Measurements from ENCODE around the gene GABBR2. TPM values are rescaled to one million over a fixed set of nuclear protein-coding genes. Genes with fewer than 3 reads are reported as not detected.

Gene GABBR2
- total and polyA plus RNA-seq, 2 donors (not counting 1 experiment from before 2014, with no cell fraction given), result 0.03 TPM; not detected in 1

DNA sequence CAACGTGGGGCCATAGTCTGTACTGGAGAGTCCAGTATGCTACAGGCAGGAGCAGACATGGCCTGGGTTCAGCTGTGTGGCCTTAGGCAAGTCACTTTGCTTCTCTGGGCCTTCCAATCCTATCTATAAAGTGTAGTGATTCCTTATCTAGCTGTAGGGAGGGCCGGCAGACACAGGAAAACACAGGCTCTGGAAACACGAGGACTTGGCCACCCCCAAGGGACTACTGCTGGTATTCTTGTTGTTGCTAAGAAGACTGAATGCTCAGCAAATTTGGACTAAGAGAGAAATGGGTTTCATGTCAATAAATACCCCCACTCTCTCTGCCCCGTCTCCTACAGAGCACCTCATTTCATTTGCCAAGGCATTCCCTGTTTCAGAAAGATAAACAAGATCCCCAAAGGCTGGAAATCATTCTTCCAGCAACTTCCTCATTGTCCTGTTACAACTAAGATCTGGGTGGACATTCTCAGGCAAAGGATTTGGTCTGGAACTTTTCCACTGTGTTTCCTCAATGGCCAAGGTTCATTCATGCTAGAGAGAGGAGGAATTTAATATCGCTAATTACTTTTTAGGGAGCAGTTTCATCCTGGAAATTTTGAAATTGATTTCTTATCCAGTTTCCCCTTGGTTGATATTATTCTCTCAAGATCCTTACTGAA is 105.8 kb downstream of the GABBR2 start:
- no peak overlapping the region for H3K27ac ChIP-seq (ENCODE audit: low read length in 2 of 2)
- ChIA-PET POLR2A (no interaction called here), CTCF (no interaction called here)
- H3K4me3 Mint-ChIP-seq, result no peak overlapping the region
- no peak overlapping the region for H2AFZ ChIP-seq (ENCODE audit: insufficient read depth, low read depth, low read length, poor library complexity, severe bottlenecking)
- H3K27me3 ChIP-seq (replicated peaks in 1 of 4; ENCODE audit: control extremely low read depth in 1 of 4, control insufficient read depth in 3 of 4, insufficient read depth in 4 of 4, low read length in 3 of 4), result no peaks in the 10 kb centered on the region
- TF ChIP-seq, protein P1, sequence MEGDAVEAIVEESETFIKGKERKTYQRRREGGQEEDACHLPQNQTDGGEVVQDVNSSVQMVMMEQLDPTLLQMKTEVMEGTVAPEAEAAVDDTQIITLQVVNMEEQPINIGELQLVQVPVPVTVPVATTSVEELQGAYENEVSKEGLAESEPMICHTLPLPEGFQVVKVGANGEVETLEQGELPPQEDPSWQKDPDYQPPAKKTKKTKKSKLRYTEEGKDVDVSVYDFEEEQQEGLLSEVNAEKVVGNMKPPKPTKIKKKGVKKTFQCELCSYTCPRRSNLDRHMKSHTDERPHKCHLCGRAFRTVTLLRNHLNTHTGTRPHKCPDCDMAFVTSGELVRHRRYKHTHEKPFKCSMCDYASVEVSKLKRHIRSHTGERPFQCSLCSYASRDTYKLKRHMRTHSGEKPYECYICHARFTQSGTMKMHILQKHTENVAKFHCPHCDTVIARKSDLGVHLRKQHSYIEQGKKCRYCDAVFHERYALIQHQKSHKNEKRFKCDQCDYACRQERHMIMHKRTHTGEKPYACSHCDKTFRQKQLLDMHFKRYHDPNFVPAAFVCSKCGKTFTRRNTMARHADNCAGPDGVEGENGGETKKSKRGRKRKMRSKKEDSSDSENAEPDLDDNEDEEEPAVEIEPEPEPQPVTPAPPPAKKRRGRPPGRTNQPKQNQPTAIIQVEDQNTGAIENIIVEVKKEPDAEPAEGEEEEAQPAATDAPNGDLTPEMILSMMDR (IDR thresholded peaks at IDR 0.05), result no peak
- TF ChIP-seq EZH2 (IDR thresholded peaks at IDR 0.05; ENCODE audit: borderline replicate concordance, insufficient read depth, low read depth, low read length, poor library complexity, severe bottlenecking), result no peak
- no peak overlapping the region for H3K4me3 ChIP-seq (ENCODE audit: control extremely low read depth in 1 of 5, extremely low read depth in 1 of 5, insufficient read depth in 1 of 5, low read depth in 2 of 5, low read length in 4 of 5)
- DNase-seq, result no peak
- H3K9me3 Mint-ChIP-seq (ENCODE audit: insufficient read depth), result no peaks in the 10 kb centered on the region
- H3K36me3 ChIP-seq (replicated peaks in 1 of 2; ENCODE audit: control extremely low read depth in 1 of 2, control insufficient read depth in 1 of 2, extremely low read depth in 1 of 2, insufficient read depth in 2 of 2, low read length in 1 of 2), result no peaks in the 10 kb centered on the region
- no peaks in the 10 kb centered on the region for H3K4me1 Mint-ChIP-seq
- no peak for ATAC-seq (ENCODE audit: low read depth)
- no peak overlapping the region for H3K27ac Mint-ChIP-seq
- H3K4me2 ChIP-seq (replicated peaks; ENCODE audit: low read depth, low read length, poor library complexity, severe bottlenecking), result no peak overlapping the region
- no peak overlapping the region for H3K9ac ChIP-seq (ENCODE audit: low read length)
- no peaks in the 10 kb centered on the region for H3K27me3 Mint-ChIP-seq
- peaks cover 0 to 6% (median 0%) of the 10 kb centered on the region in 3 donors for H3K9me3 ChIP-seq (ENCODE audit: control extremely low read depth in 1 of 3, control insufficient read depth in 2 of 3, insufficient read depth in 1 of 3, low read length in 2 of 3)
- no peaks in the 10 kb centered on the region for H4K20me1 ChIP-seq (ENCODE audit: control insufficient read depth, insufficient read depth, low read length, poor library complexity, severe bottlenecking)
- H3K79me2 ChIP-seq (ENCODE audit: control insufficient read depth, insufficient read depth, low read length), result no peaks in the 10 kb centered on the region
- H3K4me1 ChIP-seq (ENCODE audit: control insufficient read depth in 2 of 2, insufficient read depth in 2 of 2, low read length in 2 of 2), result no peaks in the 10 kb centered on the region
- no CpG with 5 or more reads among the region's 5 CpGs for WGBS (ENCODE audit: insufficient coverage)
- intact Hi-C loops (cut with micrococcal nuclease), result no loop called here

DNA sequence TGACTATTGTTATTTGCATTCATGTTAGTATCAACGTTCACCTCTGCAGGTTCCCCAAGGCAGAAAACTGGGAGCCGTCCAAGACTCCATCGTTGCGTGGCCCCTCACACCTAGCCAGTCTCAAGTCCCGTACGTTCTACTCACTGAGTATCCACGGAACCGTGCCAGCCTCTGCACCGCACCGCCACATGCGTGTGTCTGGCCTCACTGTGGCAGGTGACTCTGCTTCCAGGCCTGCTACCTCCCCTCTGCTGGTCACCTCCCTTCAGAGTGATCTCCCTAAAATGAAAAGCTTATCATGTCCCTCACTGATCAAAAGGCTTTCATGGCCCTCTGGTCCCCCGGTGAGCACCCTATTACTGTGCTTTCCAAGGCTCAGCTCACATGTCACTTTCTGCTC is 108.1 kb downstream of the GABBR2 start:
- no peak overlapping the region for H3K4me3 ChIP-seq (ENCODE audit: control extremely low read depth in 1 of 5, extremely low read depth in 1 of 5, insufficient read depth in 1 of 5, low read depth in 2 of 5, low read length in 4 of 5)
- no peaks in the 10 kb centered on the region for H3K4me1 Mint-ChIP-seq
- ChIA-PET CTCF (no interaction called here), POLR2A (no interaction called here)
- peaks cover 0 to 6% (median 0%) of the 10 kb centered on the region in 3 donors for H3K9me3 ChIP-seq (ENCODE audit: control extremely low read depth in 1 of 3, control insufficient read depth in 2 of 3, insufficient read depth in 1 of 3, low read length in 2 of 3)
- no peak overlapping the region for H3K27ac Mint-ChIP-seq
- no peaks in the 10 kb centered on the region for H3K79me2 ChIP-seq (ENCODE audit: control insufficient read depth, insufficient read depth, low read length)
- DNase-seq (no peak), ATAC-seq (ENCODE audit: low read depth) (no peak)
- H3K36me3 ChIP-seq (replicated peaks in 1 of 2; ENCODE audit: control extremely low read depth in 1 of 2, control insufficient read depth in 1 of 2, extremely low read depth in 1 of 2, insufficient read depth in 2 of 2, low read length in 1 of 2), result no peaks in the 10 kb centered on the region
- H4K20me1 ChIP-seq (ENCODE audit: control insufficient read depth, insufficient read depth, low read length, poor library complexity, severe bottlenecking), result no peaks in the 10 kb centered on the region
- TF ChIP-seq, protein P1 (IDR thresholded peaks at IDR 0.05), result no peak
- TF ChIP-seq EZH2 (IDR thresholded peaks at IDR 0.05; ENCODE audit: borderline replicate concordance, insufficient read depth, low read depth, low read length, poor library complexity, severe bottlenecking), result no peak
- no peaks in the 10 kb centered on the region for H3K4me1 ChIP-seq (ENCODE audit: control insufficient read depth in 2 of 2, insufficient read depth in 2 of 2, low read length in 2 of 2)
- H3K27ac ChIP-seq (ENCODE audit: low read length in 2 of 2), result no peak overlapping the region
- no peak overlapping the region for H3K9ac ChIP-seq (ENCODE audit: low read length)
- no peaks in the 10 kb centered on the region for H3K27me3 Mint-ChIP-seq
- no peak overlapping the region for H2AFZ ChIP-seq (ENCODE audit: insufficient read depth, low read depth, low read length, poor library complexity, severe bottlenecking)
- H3K4me2 ChIP-seq (replicated peaks; ENCODE audit: low read depth, low read length, poor library complexity, severe bottlenecking), result no peak overlapping the region
- WGBS (ENCODE audit: insufficient coverage), result 90% methylated on average over 12 of the region's 12 CpGs
- no peaks in the 10 kb centered on the region for H3K9me3 Mint-ChIP-seq (ENCODE audit: insufficient read depth)
- no peaks in the 10 kb centered on the region for H3K27me3 ChIP-seq (replicated peaks in 1 of 4; ENCODE audit: control extremely low read depth in 1 of 4, control insufficient read depth in 3 of 4, insufficient read depth in 4 of 4, low read length in 3 of 4)
- intact Hi-C loops (cut with micrococcal nuclease), result no loop called here
- H3K4me3 Mint-ChIP-seq, result no peak overlapping the region

Data from B cell (primary cell).